GM23248 (cell line): ENCODE results near the gene HRK. TPM values are rescaled to one million over a fixed set of nuclear protein-coding genes. Genes with fewer than 3 reads are reported as not detected.

Source experiments
- DNase-seq: peaks from one replicate; pipeline ENCODE4 v3.0.0-alpha.2; 2015
- H2AFZ ChIP-seq: fragments of 200-600 bp; sonication (generic); 2 replicates; pipeline ENCODE4 v1.6.1; 2016; ENCODE audit warnings: antibody characterized with exemption
- H3F3A ChIP-seq: fragments of 200-600 bp; sonication (generic); 2 replicates; pipeline ENCODE4 v1.6.1; 2016; ENCODE audit warnings: mild to moderate bottlenecking, antibody characterized with exemption, mixed run types; ENCODE audit not compliant: insufficient read depth
- H3K27ac ChIP-seq: fragments of 200-600 bp; sonication (generic); 2 replicates; pipeline ENCODE4 v1.5.1; 2016; ENCODE audit warnings: mild to moderate bottlenecking
- H3K27me3 ChIP-seq: fragments of 200-600 bp; sonication (generic); replicated peaks from 2 replicates; pipeline ENCODE4 v1.6.1; 2016; ENCODE audit warnings: mild to moderate bottlenecking; ENCODE audit not compliant: insufficient read depth
- H3K36me3 ChIP-seq: fragments of 200-600 bp; sonication (generic); 2 replicates; pipeline ENCODE4 v1.6.1; 2016; ENCODE audit warnings: low read depth, mild to moderate bottlenecking
- H3K4me1 ChIP-seq: fragments of 200-600 bp; sonication (generic); 2 replicates; pipeline ENCODE4 v1.6.1; 2016; ENCODE audit warnings: mild to moderate bottlenecking; ENCODE audit not compliant: insufficient read depth
- H3K4me2 ChIP-seq: fragments of 200-600 bp; sonication (generic); one replicate; pipeline ENCODE4 v1.6.1; 2016; ENCODE audit warnings: mild to moderate bottlenecking; ENCODE audit not compliant: unreplicated experiment
- H3K4me3 ChIP-seq: fragments of 200-600 bp; sonication (generic); 2 replicates; pipeline ENCODE4 v1.5.1; 2016; ENCODE audit warnings: mild to moderate bottlenecking
- H3K79me2 ChIP-seq: fragments of 200-600 bp; sonication (generic); 2 replicates; pipeline ENCODE4 v1.6.1; 2016; ENCODE audit warnings: mild to moderate bottlenecking; ENCODE audit not compliant: insufficient read depth
- H3K9ac ChIP-seq: fragments of 200-600 bp; sonication (generic); 2 replicates; pipeline ENCODE4 v1.6.1; 2016; ENCODE audit warnings: mild to moderate bottlenecking
- H3K9me2 ChIP-seq: fragments of 200-600 bp; sonication (generic); 2 replicates; pipeline ENCODE4 v1.6.1; 2016; ENCODE audit warnings: mixed run types, mild to moderate bottlenecking, moderate library complexity; ENCODE audit not compliant: insufficient read depth
- H3K9me3 ChIP-seq: fragments of 200-600 bp; sonication (generic); one replicate; pipeline ENCODE4 v1.6.1; 2017; ENCODE audit warnings: low read depth
- H4K20me1 ChIP-seq: fragments of 200-600 bp; sonication (generic); 2 replicates; pipeline ENCODE4 v1.6.0; 2016; ENCODE audit not compliant: insufficient read depth
- EZH2 ChIP-seq: fragments of 200-600 bp; sonication (generic); IDR thresholded peaks from 2 replicates; pipeline ENCODE4 v1.6.1; 2018; ENCODE audit warnings: antibody characterized with exemption, mild to moderate bottlenecking; ENCODE audit not compliant: insufficient read depth, poor library complexity, severe bottlenecking
- EZH2phosphoT487 ChIP-seq: fragments of 200-600 bp; sonication (generic); IDR thresholded peaks from 2 replicates; pipeline ENCODE4 v1.6.1; 2018; ENCODE audit warnings: antibody characterized with exemption, moderate library complexity, mild to moderate bottlenecking, low read depth; ENCODE audit not compliant: insufficient read depth
- WGBS, 2 experiments: methylation state at CpG; one replicate each; pipeline ENCODE4 v1.1.6; 2015 to 2017; ENCODE audit warnings: low lambda C conversion rate in 2 of 2, low coverage in 1 of 2; ENCODE audit errors: missing lambda C conversion rate in 2 of 2; 5-methylcytosine and 5-hydroxymethylcytosine counted together
- in situ Hi-C: fragments of 300-500 bp; cut with MboI; formaldehyde crosslinking; loops from 2 replicates; pipeline ENCODE4 v1.15.0; 2020
- polyA plus RNA-seq: library from polyadenylated mRNA; unstranded; fragments of >200 nt; fragmentation: Nextera tagmentation; extraction: Ambion mirVana; gene quantifications from 2 replicates; pipeline ENCODE4 v1.2.1, GENCODE V29; 2016
- total RNA-seq: library from RNA; depleted of rRNA; stranded (reverse); fragments of >200 nt; shearing (Covaris generic); gene quantifications from 2 replicates; pipeline ENCODE4 v1.2.3, GENCODE V29; 2014

The HRK gene
- total and polyA plus RNA-seq, 2 experiments from 2014 or later: not detected

GRCh38 chr12:116839287-116839830 is 41.9 kb downstream of the HRK start:
- Histone ChIP-seq H2AFZ (no peak overlapping the region), H3K27me3 (no peaks in the 10 kb centered on the region), H3K9me2 (no peaks in the 10 kb centered on the region), H3K4me3 (no peak overlapping the region), H3K27ac (no peak overlapping the region), H3K9me3 (no peaks in the 10 kb centered on the region), H4K20me1 (no peaks in the 10 kb centered on the region), H3K79me2 (no peaks in the 10 kb centered on the region), H3K4me2 (no peak overlapping the region), H3K36me3 (no peaks in the 10 kb centered on the region), H3K9ac (no peak overlapping the region), H3K4me1 (no peaks in the 10 kb centered on the region), H3F3A (no peaks in the 10 kb centered on the region)
- no peak for TF ChIP-seq EZH2
- TF ChIP-seq EZH2phosphoT487: no peak
- in situ Hi-C loops: no loop called here
- WGBS, 2 experiments: 0 to 7% methylated on average over 1 to 3 of the region's 3 CpGs
- no peak for DNase-seq

GRCh38 chr12:116838365-116838764 is 42.9 kb downstream of the HRK start:
- Histone ChIP-seq H2AFZ (no peak overlapping the region), H3K36me3 (no peaks in the 10 kb centered on the region), H4K20me1 (no peaks in the 10 kb centered on the region), H3K4me1 (no peaks in the 10 kb centered on the region), H3K4me3 (no peak overlapping the region), H3K27ac (no peak overlapping the region), H3K9me3 (no peaks in the 10 kb centered on the region), H3K9me2 (no peaks in the 10 kb centered on the region), H3K9ac (no peak overlapping the region), H3K79me2 (no peaks in the 10 kb centered on the region), H3F3A (no peaks in the 10 kb centered on the region), H3K27me3 (no peaks in the 10 kb centered on the region), H3K4me2 (no peak overlapping the region)
- TF ChIP-seq EZH2: no peak
- no peak for TF ChIP-seq EZH2phosphoT487
- 40 to 42% methylated on average over 4 of the region's 4 CpGs for WGBS, 2 experiments
- in situ Hi-C loops: no loop called here
- DNase-seq: no peak

- Histone ChIP-seq H3K4me1 (no peaks in the 10 kb centered on the region), H2AFZ (no peak overlapping the region), H3K36me3 (no peaks in the 10 kb centered on the region), H3K9ac (no peak overlapping the region), H3F3A (no peaks in the 10 kb centered on the region), H3K9me3 (no peaks in the 10 kb centered on the region), H3K4me3 (no peak overlapping the region), H3K27ac (no peak overlapping the region), H3K9me2 (no peaks in the 10 kb centered on the region), H3K27me3 (no peaks in the 10 kb centered on the region), H4K20me1 (no peaks in the 10 kb centered on the region), H3K79me2 (no peaks in the 10 kb centered on the region), H3K4me2 (no peak overlapping the region)
- WGBS, 2 experiments: 53 to 58% methylated on average over 9 of the region's 9 CpGs
- TF ChIP-seq EZH2phosphoT487 (no peak), EZH2 (no peak)
- no peak for DNase-seq
- in situ Hi-C loops: no loop called here
Measured at GRCh38 chr12:116837097-116837496, 44.1 kb downstream of the HRK start.

GRCh38 chr12:116835484-116835883 is 45.8 kb downstream of the HRK start:
- Histone ChIP-seq H3K9me2 (no peaks in the 10 kb centered on the region), H3K27me3 (no peaks in the 10 kb centered on the region), H3K4me2 (no peak overlapping the region), H4K20me1 (no peaks in the 10 kb centered on the region), H3K9me3 (no peaks in the 10 kb centered on the region), H3K27ac (no peak overlapping the region), H3K4me3 (no peak overlapping the region), H3K4me1 (no peaks in the 10 kb centered on the region), H3K9ac (no peak overlapping the region), H3K36me3 (no peaks in the 10 kb centered on the region), H3F3A (no peaks in the 10 kb centered on the region), H2AFZ (no peak overlapping the region), H3K79me2 (no peaks in the 10 kb centered on the region)
- TF ChIP-seq EZH2: no peak
- no peak for TF ChIP-seq EZH2phosphoT487
- in situ Hi-C loops: no loop called here
- 0 to 17% methylated on average over 1 of the region's 1 CpG for WGBS, 2 experiments
- no peak for DNase-seq

- no peak overlapping the region for H3K9ac ChIP-seq
- no peaks in the 10 kb centered on the region for H3K9me2 ChIP-seq
- H3K4me2 ChIP-seq: no peak overlapping the region
- 65 to 67% methylated on average over 10 of the region's 10 CpGs for WGBS, 2 experiments
- no peak for DNase-seq
- H3F3A ChIP-seq: no peaks in the 10 kb centered on the region
- H3K4me3 ChIP-seq: no peak overlapping the region
- H3K27me3 ChIP-seq: no peaks in the 10 kb centered on the region
- H3K9me3 ChIP-seq: no peaks in the 10 kb centered on the region
- no peak overlapping the region for H2AFZ ChIP-seq
- H3K27ac ChIP-seq: no peak overlapping the region
- H3K79me2 ChIP-seq: no peaks in the 10 kb centered on the region
- no peaks in the 10 kb centered on the region for H3K4me1 ChIP-seq
- no peak for TF ChIP-seq EZH2
- no peak for TF ChIP-seq EZH2phosphoT487
- H3K36me3 ChIP-seq: no peaks in the 10 kb centered on the region
- in situ Hi-C loops: no loop called here
- H4K20me1 ChIP-seq: no peaks in the 10 kb centered on the region
Measured at GRCh38 chr12:116833474-116833873, 47.8 kb downstream of the HRK start.
